Panc1 (cell line): ENCODE measurements around the gene CACNA2D3.

ENCODE experiments used
- CTCF ChIP-seq: fragments of 450-650 bp; IDR thresholded peaks from 2 replicates; pipeline ENCODE4 v1.5.1; 2017; ENCODE audit warnings: mild to moderate bottlenecking
- POLR2AphosphoS5 ChIP-seq: IDR thresholded peaks from 2 replicates; pipeline ENCODE4 v1.6.1; 2012; ENCODE audit warnings: mild to moderate bottlenecking, low read depth, low read length, moderate library complexity
- REST ChIP-seq, 2 experiments: IDR thresholded peaks; 2 replicates each; pipeline ENCODE4 v1.6.1; 2011 to 2012; ENCODE audit warnings: low read depth in 2 of 2, control low read depth in 1 of 2, low read length in 1 of 2, mild to moderate bottlenecking in 1 of 2, moderate library complexity in 1 of 2; ENCODE audit not compliant: insufficient read depth in 1 of 2
- TCF7L2 ChIP-seq: IDR thresholded peaks from 2 replicates; pipeline ENCODE4 v1.6.1; 2011; ENCODE audit warnings: mild to moderate bottlenecking, low read depth, low read length, inconsistent platforms

GRCh38 chr3:54950391-54951003 lies 828.1 kb downstream of the CACNA2D3 start:
- no peak for TF ChIP-seq CTCF
- TF ChIP-seq TCF7L2: no peak
- no peak for TF ChIP-seq POLR2AphosphoS5
- TF ChIP-seq REST (IDR thresholded peaks at IDR 0.05; ENCODE audit: insufficient read depth in 1 of 2, low read depth in 2 of 2, low read length in 1 of 2): no peak
